Mucosa of stomach (tissue), 1 donor: ENCODE results near the gene SBF1.
"Not testable (repeated sequence)": the region's sequence is repeated elsewhere in the genome, so short reads cannot be mapped to it uniquely, and the experiment has no call there.

Source experiments
- H3K27me3 ChIP-seq: one replicate; pipeline ENCODE4 v1.7.0; 2013; ENCODE audit warnings: mild to moderate bottlenecking, low read length; ENCODE audit not compliant: control insufficient read depth, insufficient read depth
- H3K36me3 ChIP-seq: one replicate; pipeline ENCODE4 v1.7.0; 2013; ENCODE audit warnings: low read length; ENCODE audit not compliant: control insufficient read depth, insufficient read depth
- H3K4me1 ChIP-seq: one replicate; pipeline ENCODE4 v1.7.0; 2013; ENCODE audit warnings: mild to moderate bottlenecking, low read length; ENCODE audit not compliant: control insufficient read depth, insufficient read depth
- H3K4me3 ChIP-seq: one replicate; pipeline ENCODE4 v1.7.0; 2013; ENCODE audit warnings: low read length
- H3K9ac ChIP-seq: one replicate; pipeline ENCODE4 v1.7.0; 2013; ENCODE audit warnings: mild to moderate bottlenecking, low read length, moderate library complexity
- H3K9me3 ChIP-seq: one replicate; pipeline ENCODE4 v1.7.0; 2013; ENCODE audit warnings: mild to moderate bottlenecking, low read length, moderate library complexity; ENCODE audit not compliant: control insufficient read depth
- donor health status: Pancreatic carcinoma.

The SBF1 gene

GRCh38 chr22:50434849-50435248 lies 40.0 kb downstream of the SBF1 start:
- H3K4me1 ChIP-seq = no peaks in the 10 kb centered on the region
- peaks cover 17% of the 10 kb centered on the region for H3K36me3 ChIP-seq
- H3K9me3 ChIP-seq = no peaks in the 10 kb centered on the region
- H3K27me3 ChIP-seq = no peaks in the 10 kb centered on the region
- no peak overlapping the region for H3K4me3 ChIP-seq
- no peak overlapping the region for H3K9ac ChIP-seq

GRCh38 chr22:50432877-50433510 lies 41.8 kb downstream of the SBF1 start:
- not testable (repeated sequence) for H3K4me1 ChIP-seq, H3K9ac ChIP-seq, H3K4me3 ChIP-seq, H3K36me3 ChIP-seq, H3K27me3 ChIP-seq, H3K9me3 ChIP-seq

GRCh38 chr22:50432131-50432876 lies 42.5 kb downstream of the SBF1 start:
- Histone ChIP-seq H3K9me3 (no peaks in the 10 kb centered on the region), H3K4me3 (no peak overlapping the region), H3K9ac (no peak overlapping the region), H3K4me1 (no peaks in the 10 kb centered on the region), H3K27me3 (no peaks in the 10 kb centered on the region), H3K36me3 (peaks cover 7% of the 10 kb centered on the region)

GRCh38 chr22:50425179-50425916 lies 49.5 kb downstream of the SBF1 start:
- H3K9me3 ChIP-seq = no peaks in the 10 kb centered on the region
- H3K4me1 ChIP-seq = no peaks in the 10 kb centered on the region
- no peak overlapping the region for H3K4me3 ChIP-seq
- no peaks in the 10 kb centered on the region for H3K27me3 ChIP-seq
- peaks cover 21% of the 10 kb centered on the region for H3K36me3 ChIP-seq
- no peak overlapping the region for H3K9ac ChIP-seq

GRCh38 chr22:50423956-50424355 lies 50.9 kb downstream of the SBF1 start:
- Histone ChIP-seq H3K27me3 (no peaks in the 10 kb centered on the region), H3K4me3 (no peak overlapping the region), H3K4me1 (no peaks in the 10 kb centered on the region), H3K9me3 (no peaks in the 10 kb centered on the region), H3K9ac (no peak overlapping the region), H3K36me3 (peaks cover 35% of the 10 kb centered on the region)

GRCh38 chr22:50422961-50423815 lies 51.6 kb downstream of the SBF1 start:
- no peaks in the 10 kb centered on the region for H3K4me1 ChIP-seq
- peaks cover 38% of the 10 kb centered on the region for H3K36me3 ChIP-seq
- H3K9me3 ChIP-seq = no peaks in the 10 kb centered on the region
- no peaks in the 10 kb centered on the region for H3K27me3 ChIP-seq
- no peak overlapping the region for H3K4me3 ChIP-seq
- no peak overlapping the region for H3K9ac ChIP-seq

- Histone ChIP-seq H3K9ac (no peak overlapping the region), H3K4me1 (no peaks in the 10 kb centered on the region), H3K9me3 (no peaks in the 10 kb centered on the region), H3K4me3 (no peak overlapping the region), H3K27me3 (no peaks in the 10 kb centered on the region), H3K36me3 (peaks cover 43% of the 10 kb centered on the region)
These were observed 52.8 kb downstream of the SBF1 start for GRCh38 chr22:50422046-50422445.

- Histone ChIP-seq H3K36me3 (peaks cover 49% of the 10 kb centered on the region), H3K4me1 (no peaks in the 10 kb centered on the region)
These were observed 54.3 kb downstream of the SBF1 start for GRCh38 chr22:50420581-50420980.

GRCh38 chr22:50420015-50420414 lies 54.8 kb downstream of the SBF1 start:
- Histone ChIP-seq H3K36me3 (peaks cover 49% of the 10 kb centered on the region), H3K27me3 (no peaks in the 10 kb centered on the region), H3K9ac (no peak overlapping the region), H3K9me3 (no peaks in the 10 kb centered on the region), H3K4me1 (no peaks in the 10 kb centered on the region), H3K4me3 (no peak overlapping the region)

More at GRCh38 chr22:50420581-50420980, 54.3 kb downstream of the SBF1 start:
- no peaks in the 10 kb centered on the region for H3K9me3 ChIP-seq
- H3K4me3 ChIP-seq = no peak overlapping the region
- no peak overlapping the region for H3K9ac ChIP-seq
- H3K27me3 ChIP-seq = no peaks in the 10 kb centered on the region

GRCh38 chr22:50419116-50419515 lies 55.7 kb downstream of the SBF1 start:
- Histone ChIP-seq H3K4me3 (no peak overlapping the region), H3K36me3 (peaks cover 49% of the 10 kb centered on the region), H3K9me3 (no peaks in the 10 kb centered on the region), H3K27me3 (no peaks in the 10 kb centered on the region), H3K4me1 (no peaks in the 10 kb centered on the region), H3K9ac (no peak overlapping the region)

GRCh38 chr22:50418624-50419023 lies 56.2 kb downstream of the SBF1 start:
- no peaks in the 10 kb centered on the region for H3K27me3 ChIP-seq
- H3K36me3 ChIP-seq = peaks cover 48% of the 10 kb centered on the region
- H3K4me1 ChIP-seq = no peaks in the 10 kb centered on the region
- H3K9me3 ChIP-seq = no peaks in the 10 kb centered on the region
- no peak overlapping the region for H3K4me3 ChIP-seq
- no peak overlapping the region for H3K9ac ChIP-seq
